Measurements from ENCODE around the gene SET.

- TF ChIP-seq, protein P1, sequence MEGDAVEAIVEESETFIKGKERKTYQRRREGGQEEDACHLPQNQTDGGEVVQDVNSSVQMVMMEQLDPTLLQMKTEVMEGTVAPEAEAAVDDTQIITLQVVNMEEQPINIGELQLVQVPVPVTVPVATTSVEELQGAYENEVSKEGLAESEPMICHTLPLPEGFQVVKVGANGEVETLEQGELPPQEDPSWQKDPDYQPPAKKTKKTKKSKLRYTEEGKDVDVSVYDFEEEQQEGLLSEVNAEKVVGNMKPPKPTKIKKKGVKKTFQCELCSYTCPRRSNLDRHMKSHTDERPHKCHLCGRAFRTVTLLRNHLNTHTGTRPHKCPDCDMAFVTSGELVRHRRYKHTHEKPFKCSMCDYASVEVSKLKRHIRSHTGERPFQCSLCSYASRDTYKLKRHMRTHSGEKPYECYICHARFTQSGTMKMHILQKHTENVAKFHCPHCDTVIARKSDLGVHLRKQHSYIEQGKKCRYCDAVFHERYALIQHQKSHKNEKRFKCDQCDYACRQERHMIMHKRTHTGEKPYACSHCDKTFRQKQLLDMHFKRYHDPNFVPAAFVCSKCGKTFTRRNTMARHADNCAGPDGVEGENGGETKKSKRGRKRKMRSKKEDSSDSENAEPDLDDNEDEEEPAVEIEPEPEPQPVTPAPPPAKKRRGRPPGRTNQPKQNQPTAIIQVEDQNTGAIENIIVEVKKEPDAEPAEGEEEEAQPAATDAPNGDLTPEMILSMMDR (IDR thresholded peaks at IDR 0.05; ENCODE audit: extremely low read depth in 1 of 2, insufficient read depth in 1 of 2, low read depth in 1 of 2, low read length in 2 of 2), result no peak
- no peak for TF ChIP-seq POLR2AphosphoS5 (IDR thresholded peaks at IDR 0.05; ENCODE audit: insufficient read depth, low read depth, low read length)
- no peak for TF ChIP-seq POLR2A (IDR thresholded peaks at IDR 0.05; ENCODE audit: low read depth, low read length)
- no peak for TF ChIP-seq MAX (IDR thresholded peaks at IDR 0.05; ENCODE audit: insufficient read depth, insufficient read length)
- no peak for TF ChIP-seq EZH2 (IDR thresholded peaks at IDR 0.05; ENCODE audit: borderline replicate concordance, low read depth, low read length, severe bottlenecking)
- no peak for TF ChIP-seq MYC (IDR thresholded peaks at IDR 0.05; ENCODE audit: low read depth, low read length)
- no peak for TF ChIP-seq GATA2 (IDR thresholded peaks at IDR 0.05; ENCODE audit: insufficient read depth, insufficient read length, low read depth, low read length)
- no peak for TF ChIP-seq JUN (IDR thresholded peaks at IDR 0.05; ENCODE audit: borderline replicate concordance, insufficient read depth, insufficient read length, low read depth)
- no peak for TF ChIP-seq FOS (IDR thresholded peaks at IDR 0.05; ENCODE audit: borderline replicate concordance, insufficient read depth, low read length)
Observed at GRCh38 chr9:128669786-128670185, 19.2 kb upstream of the SET start.
